Uterus (tissue), 2 donors: ENCODE data around the gene RAB6C.
"Not testable (repeated sequence)": the region's sequence is repeated elsewhere in the genome, so short reads cannot be mapped to it uniquely, and the experiment has no call there.

Experiments
- POLR2A ChIP-seq, 2 donors: fragments of 450-650 bp; IDR thresholded peaks; one replicate each; pipeline ENCODE4 v1.6.1; 2016; ENCODE audit warnings: antibody characterized with exemption in 2 of 2, mild to moderate bottlenecking in 1 of 2, moderate library complexity in 1 of 2
- TF ChIP-seq, protein P1 (sequence below), 4 experiments: fragments of 200-600 bp in 2 of 4; fragments of 450-650 bp in 2 of 4; sonication (generic) in 2 of 4; IDR thresholded peaks; one replicate each; pipeline ENCODE4 v1.5.1; 2016 to 2019; ENCODE audit warnings: antibody characterized with exemption in 4 of 4, mild to moderate bottlenecking in 2 of 4, moderate library complexity in 1 of 4

DNA sequence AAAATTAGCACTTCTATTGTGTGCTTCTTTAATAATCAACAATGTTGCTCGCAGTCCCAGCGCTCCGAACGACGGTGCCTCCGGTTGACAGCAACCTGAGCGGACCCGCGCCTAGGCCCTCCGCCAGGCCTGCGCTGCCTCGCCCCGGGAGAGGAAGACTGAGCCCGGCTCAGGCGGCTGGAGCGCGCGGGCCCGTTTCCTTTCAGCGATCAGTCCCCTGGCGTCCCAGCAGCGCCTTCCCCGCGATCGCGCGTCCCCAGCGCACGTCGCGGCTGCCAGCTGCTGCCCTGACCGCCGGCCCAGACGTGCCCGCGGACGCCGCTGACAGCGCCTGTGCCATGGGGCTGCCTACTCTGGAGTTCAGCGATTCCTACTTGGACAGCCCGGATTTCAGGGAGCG is 26.4 kb downstream of the RAB6C start:
- TF ChIP-seq, protein P1, sequence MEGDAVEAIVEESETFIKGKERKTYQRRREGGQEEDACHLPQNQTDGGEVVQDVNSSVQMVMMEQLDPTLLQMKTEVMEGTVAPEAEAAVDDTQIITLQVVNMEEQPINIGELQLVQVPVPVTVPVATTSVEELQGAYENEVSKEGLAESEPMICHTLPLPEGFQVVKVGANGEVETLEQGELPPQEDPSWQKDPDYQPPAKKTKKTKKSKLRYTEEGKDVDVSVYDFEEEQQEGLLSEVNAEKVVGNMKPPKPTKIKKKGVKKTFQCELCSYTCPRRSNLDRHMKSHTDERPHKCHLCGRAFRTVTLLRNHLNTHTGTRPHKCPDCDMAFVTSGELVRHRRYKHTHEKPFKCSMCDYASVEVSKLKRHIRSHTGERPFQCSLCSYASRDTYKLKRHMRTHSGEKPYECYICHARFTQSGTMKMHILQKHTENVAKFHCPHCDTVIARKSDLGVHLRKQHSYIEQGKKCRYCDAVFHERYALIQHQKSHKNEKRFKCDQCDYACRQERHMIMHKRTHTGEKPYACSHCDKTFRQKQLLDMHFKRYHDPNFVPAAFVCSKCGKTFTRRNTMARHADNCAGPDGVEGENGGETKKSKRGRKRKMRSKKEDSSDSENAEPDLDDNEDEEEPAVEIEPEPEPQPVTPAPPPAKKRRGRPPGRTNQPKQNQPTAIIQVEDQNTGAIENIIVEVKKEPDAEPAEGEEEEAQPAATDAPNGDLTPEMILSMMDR (IDR thresholded peaks at IDR 0.05) = not testable (repeated sequence)
- not testable (repeated sequence) for TF ChIP-seq POLR2A (IDR thresholded peaks at IDR 0.05)
